Esophagus squamous epithelium (tissue), 4 donors: ENCODE results near the gene ETV6.

Experiments used
- POLR2A ChIP-seq, 4 donors: fragments of 450-650 bp; IDR thresholded peaks; one replicate each; pipeline ENCODE4 v1.6.1; 2017; ENCODE audit warnings: antibody characterized with exemption in 4 of 4, mild to moderate bottlenecking in 4 of 4, moderate library complexity in 3 of 4
- TF ChIP-seq, protein P1 (sequence below), 6 experiments: fragments of 450-650 bp in 4 of 6; fragments of 200-600 bp in 2 of 6; sonication (generic) in 2 of 6; IDR thresholded peaks; one replicate each; pipeline ENCODE4 v1.5.1; 2016 to 2019; ENCODE audit warnings: antibody characterized with exemption in 6 of 6, mild to moderate bottlenecking in 4 of 6, moderate library complexity in 4 of 6

DNA sequence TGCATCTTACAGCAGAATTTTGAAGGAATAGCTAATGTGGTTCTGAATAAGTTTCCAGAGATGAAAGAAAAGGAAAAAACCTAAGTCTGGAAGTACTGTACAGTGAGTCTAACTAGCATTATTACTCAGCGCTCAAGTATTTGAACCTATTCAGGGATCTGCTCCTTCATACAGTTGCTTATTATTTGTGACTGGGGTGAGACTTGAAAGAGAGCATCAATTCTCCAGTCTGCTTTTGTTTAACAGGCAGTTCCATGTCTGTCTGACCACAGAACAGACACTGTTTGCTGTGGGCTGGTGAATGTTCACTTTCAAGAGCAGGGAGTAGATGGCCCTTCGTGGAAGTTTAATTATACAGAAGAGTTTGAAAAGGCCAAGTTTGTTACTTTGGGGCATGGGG, 9.3 kb downstream of the ETV6 start:
- TF ChIP-seq POLR2A (IDR thresholded peaks at IDR 0.05): no peak
- TF ChIP-seq, protein P1, sequence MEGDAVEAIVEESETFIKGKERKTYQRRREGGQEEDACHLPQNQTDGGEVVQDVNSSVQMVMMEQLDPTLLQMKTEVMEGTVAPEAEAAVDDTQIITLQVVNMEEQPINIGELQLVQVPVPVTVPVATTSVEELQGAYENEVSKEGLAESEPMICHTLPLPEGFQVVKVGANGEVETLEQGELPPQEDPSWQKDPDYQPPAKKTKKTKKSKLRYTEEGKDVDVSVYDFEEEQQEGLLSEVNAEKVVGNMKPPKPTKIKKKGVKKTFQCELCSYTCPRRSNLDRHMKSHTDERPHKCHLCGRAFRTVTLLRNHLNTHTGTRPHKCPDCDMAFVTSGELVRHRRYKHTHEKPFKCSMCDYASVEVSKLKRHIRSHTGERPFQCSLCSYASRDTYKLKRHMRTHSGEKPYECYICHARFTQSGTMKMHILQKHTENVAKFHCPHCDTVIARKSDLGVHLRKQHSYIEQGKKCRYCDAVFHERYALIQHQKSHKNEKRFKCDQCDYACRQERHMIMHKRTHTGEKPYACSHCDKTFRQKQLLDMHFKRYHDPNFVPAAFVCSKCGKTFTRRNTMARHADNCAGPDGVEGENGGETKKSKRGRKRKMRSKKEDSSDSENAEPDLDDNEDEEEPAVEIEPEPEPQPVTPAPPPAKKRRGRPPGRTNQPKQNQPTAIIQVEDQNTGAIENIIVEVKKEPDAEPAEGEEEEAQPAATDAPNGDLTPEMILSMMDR (IDR thresholded peaks at IDR 0.05): no peak
